ENCODE results near the gene PCBD2.
"Not testable (repeated sequence)": the region's sequence is repeated elsewhere in the genome, so short reads cannot be mapped to it uniquely, and the experiment has no call there.

PCBD2 gene

GRCh38 chr5:134904610-134905245 is at the start of gene PCBD2:
TSS of gene PCBD2 (plus strand) at chr5:134905131. CDS start at chr5:134905140, 9 bp downstream.
- TF ChIP-seq ZNF274 (IDR thresholded peaks at IDR 0.05; ENCODE audit: low read depth, low read length): no peak
- peak within 1 kb of the TSS; percentile 96 for H3K4me3 ChIP-seq (ENCODE audit: low read length)

- H3K4me3 ChIP-seq (ENCODE audit: low read length): not testable (repeated sequence)
Observed at GRCh38 chr5:134856465-134856864, 48.5 kb upstream of the PCBD2 start.

GRCh38 chr5:134857401-134857800 is 47.5 kb upstream of the PCBD2 start:
- no peak for TF ChIP-seq ZNF274 (IDR thresholded peaks at IDR 0.05; ENCODE audit: low read depth, low read length)

GRCh38 chr5:134864707-134865106 is 40.2 kb upstream of the PCBD2 start:
- TF ChIP-seq ZNF274 (IDR thresholded peaks at IDR 0.05; ENCODE audit: low read depth, low read length): no peak
- H3K4me3 ChIP-seq (ENCODE audit: low read length): no peak overlapping the region

More at GRCh38 chr5:134857401-134857800, 47.5 kb upstream of the PCBD2 start:
- H3K4me3 ChIP-seq (ENCODE audit: low read length): no peak overlapping the region

- no peak for TF ChIP-seq ZNF274 (IDR thresholded peaks at IDR 0.05; ENCODE audit: low read depth, low read length)
- peak overlapping the region; percentile 77; the same call in 1 of the 2 replicates for H3K4me3 ChIP-seq (ENCODE audit: low read length)
Observed at GRCh38 chr5:134873494-134873893, 31.4 kb upstream of the PCBD2 start.

- H3K4me3 ChIP-seq (ENCODE audit: low read length): peak within 1 kb of the TSS; percentile 77
- no peak for TF ChIP-seq ZNF274 (IDR thresholded peaks at IDR 0.05; ENCODE audit: low read depth, low read length)
Observed at GRCh38 chr5:134873987-134874830, 30.7 kb upstream of the PCBD2 start, which contains the start of gene TXNDC15. TSS of gene TXNDC15 (plus strand) at chr5:134874371. CDS start at chr5:134874428, 57 bp downstream.

GRCh38 chr5:134874831-134875655 is 29.9 kb upstream of the PCBD2 start:
- TF ChIP-seq ZNF274 (IDR thresholded peaks at IDR 0.05; ENCODE audit: low read depth, low read length): no peak
- H3K4me3 ChIP-seq (ENCODE audit: low read length): peak overlapping the region; percentile 77

- H3K4me3 ChIP-seq (ENCODE audit: low read length): peak overlapping the region; percentile 11; the same call in 1 of the 2 replicates
- TF ChIP-seq ZNF274 (IDR thresholded peaks at IDR 0.05; ENCODE audit: low read depth, low read length): no peak
Observed at GRCh38 chr5:134877159-134877558, 27.8 kb upstream of the PCBD2 start.

- no peak for TF ChIP-seq ZNF274 (IDR thresholded peaks at IDR 0.05; ENCODE audit: low read depth, low read length)
Observed at GRCh38 chr5:134878403-134878802, 26.5 kb upstream of the PCBD2 start.

GRCh38 chr5:134879456-134879855 is 25.5 kb upstream of the PCBD2 start:
- TF ChIP-seq ZNF274 (IDR thresholded peaks at IDR 0.05; ENCODE audit: low read depth, low read length): no peak
- no peak overlapping the region for H3K4me3 ChIP-seq (ENCODE audit: low read length)

More at GRCh38 chr5:134878403-134878802, 26.5 kb upstream of the PCBD2 start:
- no peak overlapping the region for H3K4me3 ChIP-seq (ENCODE audit: low read length)

- not testable (repeated sequence) for H3K4me3 ChIP-seq (ENCODE audit: low read length)
Observed at GRCh38 chr5:134880937-134881336, 24.0 kb upstream of the PCBD2 start.

- H3K4me3 ChIP-seq (ENCODE audit: low read length): not testable (repeated sequence)
Observed at GRCh38 chr5:134881711-134882110, 23.2 kb upstream of the PCBD2 start.

- H3K4me3 ChIP-seq (ENCODE audit: low read length): no peak overlapping the region
- no peak for TF ChIP-seq ZNF274 (IDR thresholded peaks at IDR 0.05; ENCODE audit: low read depth, low read length)
Observed at GRCh38 chr5:134887593-134888159, 17.3 kb upstream of the PCBD2 start.

- H3K4me3 ChIP-seq (ENCODE audit: low read length): no peak overlapping the region
- no peak for TF ChIP-seq ZNF274 (IDR thresholded peaks at IDR 0.05; ENCODE audit: low read depth, low read length)
Observed at GRCh38 chr5:134889335-134889734, 15.6 kb upstream of the PCBD2 start.
